Stimulated activated CD8-positive, alpha-beta memory T cell treated with anti-CD3 and anti-CD28 coated beads, Interleukin-15, amount 100 ng/mL, for 4 hours (primary cell): ENCODE measurements around the gene SH3BP2.

Experiments
- DNase-seq, 2 donors: peaks; one replicate each; pipeline ENCODE4 v3.0.0-alpha.2; 2020; ENCODE audit warnings: low read depth in 2 of 2

SH3BP2 gene

GRCh38 chr4:2817701-2818350 is 24.9 kb downstream of the SH3BP2 start:
- no peak for DNase-seq

- DNase-seq: no peak
Measured at GRCh38 chr4:2818351-2818939, 25.6 kb downstream of the SH3BP2 start.

GRCh38 chr4:2819244-2820215 is 26.6 kb downstream of the SH3BP2 start:
- no peak for DNase-seq

- DNase-seq: no peak
Measured at GRCh38 chr4:2820216-2820982, 27.5 kb downstream of the SH3BP2 start.

- no peak for DNase-seq
Measured at GRCh38 chr4:2822461-2823300, 29.8 kb downstream of the SH3BP2 start.

- DNase-seq: no peak
Measured at GRCh38 chr4:2823301-2823670, 30.4 kb downstream of the SH3BP2 start.

- no peak for DNase-seq
Measured at GRCh38 chr4:2823671-2824328, 30.9 kb downstream of the SH3BP2 start.

- DNase-seq: no peak
Measured at GRCh38 chr4:2824329-2824835, 31.5 kb downstream of the SH3BP2 start.

GRCh38 chr4:2824836-2825381 is 32.0 kb downstream of the SH3BP2 start:
- DNase-seq: no peak

GRCh38 chr4:2825740-2826139 is 32.9 kb downstream of the SH3BP2 start:
- DNase-seq: no peak

- no peak for DNase-seq
Measured at GRCh38 chr4:2827071-2827873, 34.4 kb downstream of the SH3BP2 start.

GRCh38 chr4:2827874-2828751 is 35.2 kb downstream of the SH3BP2 start:
- DNase-seq: no peak

GRCh38 chr4:2828758-2829181 is 35.9 kb downstream of the SH3BP2 start:
- no peak for DNase-seq

- DNase-seq: no peak
Measured at GRCh38 chr4:2829321-2829932, 36.5 kb downstream of the SH3BP2 start.

- no peak for DNase-seq
Measured at GRCh38 chr4:2829933-2830451, 37.1 kb downstream of the SH3BP2 start.

- DNase-seq: no peak
Measured at GRCh38 chr4:2830632-2831610, 38.0 kb downstream of the SH3BP2 start.
